Measurements from ENCODE around the gene FGFBP3.

The FGFBP3 gene

GRCh38 chr10:91909117-91909677 lies at the start of gene FGFBP3:
Gene FGFBP3, minus strand, starts transcription at chr10:91909486. Its CDS starts 517 bp downstream, at chr10:91908969.
- peak; percentile 88 for DNase-seq

GRCh38 chr10:91957091-91957490 lies 47.8 kb upstream of the FGFBP3 start:
- DNase-seq = no peak

- DNase-seq = no peak
Measured at GRCh38 chr10:91955114-91955513, 45.8 kb upstream of the FGFBP3 start.

- no peak for DNase-seq
Measured at GRCh38 chr10:91953600-91954160, 44.4 kb upstream of the FGFBP3 start.

GRCh38 chr10:91944880-91945630 lies 35.8 kb upstream of the FGFBP3 start:
- no peak for DNase-seq

- DNase-seq = no peak
Measured at GRCh38 chr10:91941426-91941825, 32.1 kb upstream of the FGFBP3 start.

- DNase-seq = no peak
Measured at GRCh38 chr10:91939653-91940052, 30.4 kb upstream of the FGFBP3 start.

GRCh38 chr10:91935886-91936285 lies 26.6 kb upstream of the FGFBP3 start:
- DNase-seq = no peak

- DNase-seq = no peak
Measured at GRCh38 chr10:91932737-91933136, 23.5 kb upstream of the FGFBP3 start.

- DNase-seq = no peak
Measured at GRCh38 chr10:91931526-91932190, 22.4 kb upstream of the FGFBP3 start.

- DNase-seq = no peak
Measured at GRCh38 chr10:91930939-91931338, 21.7 kb upstream of the FGFBP3 start.

- DNase-seq = peak; percentile 52
Measured at GRCh38 chr10:91925022-91925320, 15.7 kb upstream of the FGFBP3 start.

- peak; percentile 78 for DNase-seq
Measured at GRCh38 chr10:91924212-91925021, 15.1 kb upstream of the FGFBP3 start.

GRCh38 chr10:91923371-91924211 lies 14.3 kb upstream of the FGFBP3 start, which contains the start of gene BTAF1:
Gene BTAF1, plus strand, starts transcription at chr10:91923770. Its CDS starts 307 bp downstream, at chr10:91924077.
- peak; percentile 97 for DNase-seq

GRCh38 chr10:91919651-91920050 lies 10.4 kb upstream of the FGFBP3 start:
- no peak for DNase-seq

- DNase-seq = no peak
Measured at GRCh38 chr10:91910467-91910866, 1.2 kb upstream of the FGFBP3 start.

- DNase-seq = peak; percentile 97
Measured at GRCh38 chr10:91908337-91909116, 759 bp downstream of the FGFBP3 start.

- peak; percentile 58 for DNase-seq
Measured at GRCh38 chr10:91907914-91908336, 1.4 kb downstream of the FGFBP3 start.

- no peak for DNase-seq
Measured at GRCh38 chr10:91907033-91907594, 2.2 kb downstream of the FGFBP3 start.

GRCh38 chr10:91901784-91902677 lies 7.3 kb downstream of the FGFBP3 start:
- DNase-seq = peak; percentile 80
